ENCODE results near the gene ULK2.

The ULK2 gene

GRCh38 chr17:19753051-19753509 is 114.7 kb downstream of the ULK2 start:
- no peak overlapping the region for H3K4me3 ChIP-seq (ENCODE audit: low read length)
- TF ChIP-seq CTCF (IDR thresholded peaks at IDR 0.05; ENCODE audit: insufficient read depth, low read depth, low read length, missing control alignments) = no peak
- peak; percentile 97 for DNase-seq (ENCODE audit: low read depth)

- peak; percentile 49 for DNase-seq (ENCODE audit: low read depth)
- no peak overlapping the region for H3K4me3 ChIP-seq (ENCODE audit: low read length)
- TF ChIP-seq CTCF (IDR thresholded peaks at IDR 0.05; ENCODE audit: insufficient read depth, low read depth, low read length, missing control alignments) = no peak
These were observed 115.3 kb downstream of the ULK2 start for GRCh38 chr17:19752216-19753050.

- no peak for TF ChIP-seq CTCF (IDR thresholded peaks at IDR 0.05; ENCODE audit: insufficient read depth, low read depth, low read length, missing control alignments)
- DNase-seq (ENCODE audit: low read depth) = peak; percentile 82
- H3K4me3 ChIP-seq (ENCODE audit: low read length) = no peak overlapping the region
These were observed 116.9 kb downstream of the ULK2 start for GRCh38 chr17:19750835-19751234.

GRCh38 chr17:19750020-19750572 is 117.6 kb downstream of the ULK2 start:
- no peak for DNase-seq (ENCODE audit: low read depth)
- TF ChIP-seq CTCF (IDR thresholded peaks at IDR 0.05; ENCODE audit: insufficient read depth, low read depth, low read length, missing control alignments) = no peak
- no peak overlapping the region for H3K4me3 ChIP-seq (ENCODE audit: low read length)

- no peak for TF ChIP-seq CTCF (IDR thresholded peaks at IDR 0.05; ENCODE audit: insufficient read depth, low read depth, low read length, missing control alignments)
- H3K4me3 ChIP-seq (ENCODE audit: low read length) = no peak overlapping the region
These were observed 118.9 kb downstream of the ULK2 start for GRCh38 chr17:19748807-19749193.

GRCh38 chr17:19747829-19748806 is 119.6 kb downstream of the ULK2 start, which contains the start of gene ALDH3A1:
Gene ALDH3A1 (minus strand): TSS chr17:19748298. CDS start chr17:19745129, 3,169 bp downstream.
- peak; percentile 77 for DNase-seq (ENCODE audit: low read depth)
- no peak for TF ChIP-seq CTCF (IDR thresholded peaks at IDR 0.05; ENCODE audit: insufficient read depth, low read depth, low read length, missing control alignments)
- peak within 1 kb of the TSS; percentile 38 for H3K4me3 ChIP-seq (ENCODE audit: low read length)

More at GRCh38 chr17:19748807-19749193, 118.9 kb downstream of the ULK2 start:
- DNase-seq (ENCODE audit: low read depth) = no peak
